Fibroblast of peridontal ligament (primary cell): Measurements from ENCODE around the gene GBE1.
A peak's percentile ranks its signal among the peaks of the same experiment; 100 is the strongest.
"Not testable (repeated sequence)": the region's sequence is repeated elsewhere in the genome, so short reads cannot be mapped to it uniquely, and the experiment has no call there.

Experiments used
- DNase-seq: peaks from one replicate; pipeline ENCODE4 v3.0.0-alpha.2; 2010; ENCODE audit errors: extremely low read depth

The GBE1 gene

DNA sequence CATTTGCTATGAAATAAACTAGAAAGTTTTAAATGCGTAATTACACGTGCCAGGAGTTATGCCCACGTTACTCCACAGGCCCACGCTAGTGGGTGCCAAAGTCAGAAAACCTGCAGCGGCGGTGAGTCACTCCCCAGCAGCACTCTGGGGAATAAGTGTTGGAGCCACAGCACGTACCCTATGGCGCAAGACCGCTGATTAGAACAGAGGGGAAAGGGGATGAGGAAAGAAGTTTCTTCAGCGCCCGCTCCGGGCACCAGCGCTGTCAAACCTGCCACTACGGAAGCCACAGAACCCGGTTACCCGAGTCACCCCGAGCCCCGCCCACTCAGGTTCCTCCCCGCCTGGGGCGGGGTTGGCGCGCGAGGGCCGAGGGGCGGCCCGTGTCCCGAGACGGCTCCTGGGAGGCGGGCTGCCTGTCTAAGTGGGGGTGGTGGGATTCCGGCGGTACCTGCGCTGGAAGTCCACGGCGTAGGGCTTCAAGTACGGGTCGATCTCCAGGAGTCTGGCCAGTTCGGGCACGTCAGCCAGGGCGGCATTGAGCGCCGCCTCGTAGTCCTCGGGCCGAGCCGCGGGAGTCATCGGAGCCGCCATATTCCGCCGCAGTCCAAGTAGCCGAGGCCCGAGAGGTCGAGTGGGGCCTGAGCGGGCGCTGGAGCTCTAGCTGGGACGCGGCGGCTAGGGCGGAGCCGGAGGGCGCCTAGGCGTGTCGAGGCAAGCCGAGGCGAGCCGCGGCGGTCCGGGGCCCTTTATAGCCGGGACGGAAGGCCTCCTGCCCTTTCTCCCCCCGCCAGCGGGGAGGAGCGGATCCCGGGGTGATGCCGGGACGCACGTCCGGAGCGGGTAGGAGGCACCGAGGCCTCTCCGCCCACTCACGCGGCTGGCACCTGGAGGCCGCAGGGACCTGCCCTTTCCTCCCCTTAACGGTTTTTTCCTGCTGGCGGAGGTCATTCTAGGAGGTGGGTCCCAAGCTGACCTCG lies at the start of gene GBE1:
Gene GBE1, minus strand, starts transcription at position 722 of the 980 bp plus-strand sequence. Its CDS starts 128 bp downstream, at position 594.
- peak; percentile 96 for DNase-seq

DNA sequence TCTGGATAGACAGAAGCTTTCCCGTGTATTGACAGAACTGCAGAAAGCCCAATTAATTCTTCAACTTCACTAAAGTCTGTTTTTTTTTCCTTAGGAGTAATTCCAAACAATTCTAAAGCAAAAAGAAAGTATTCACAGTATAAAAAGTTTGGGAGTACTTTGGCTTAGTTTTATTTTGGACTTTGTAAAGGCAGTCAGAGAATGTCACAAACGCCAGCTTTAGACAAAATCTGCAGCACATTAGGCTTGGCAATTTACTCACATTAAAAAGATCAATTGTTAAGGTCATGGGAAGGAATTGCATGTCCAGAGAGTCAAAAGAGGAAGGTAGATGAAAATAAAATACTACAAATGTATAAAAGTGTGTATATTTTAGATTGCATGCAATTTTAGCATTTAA lies 47.5 kb upstream of the GBE1 start:
- DNase-seq, result no peak

DNA sequence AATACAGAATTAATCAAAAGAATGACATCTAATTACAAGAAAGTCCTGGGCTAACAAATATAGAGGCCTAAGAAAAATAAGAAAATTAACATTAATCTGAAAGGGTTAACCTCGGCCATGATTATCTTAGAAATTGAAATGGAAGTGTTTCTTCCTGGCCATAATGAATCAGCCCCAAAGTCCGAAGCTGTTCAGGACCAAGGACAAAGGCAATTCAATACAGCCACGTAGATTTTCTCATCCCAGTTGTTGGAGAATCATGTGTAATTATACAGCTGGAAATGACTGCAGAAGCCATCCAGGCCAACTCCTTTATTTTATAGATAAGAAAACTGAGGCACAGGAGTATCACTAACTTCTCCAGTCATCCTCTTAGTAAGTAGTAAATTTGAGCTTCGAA lies 38.0 kb upstream of the GBE1 start:
- DNase-seq, result peak; percentile 13

DNA sequence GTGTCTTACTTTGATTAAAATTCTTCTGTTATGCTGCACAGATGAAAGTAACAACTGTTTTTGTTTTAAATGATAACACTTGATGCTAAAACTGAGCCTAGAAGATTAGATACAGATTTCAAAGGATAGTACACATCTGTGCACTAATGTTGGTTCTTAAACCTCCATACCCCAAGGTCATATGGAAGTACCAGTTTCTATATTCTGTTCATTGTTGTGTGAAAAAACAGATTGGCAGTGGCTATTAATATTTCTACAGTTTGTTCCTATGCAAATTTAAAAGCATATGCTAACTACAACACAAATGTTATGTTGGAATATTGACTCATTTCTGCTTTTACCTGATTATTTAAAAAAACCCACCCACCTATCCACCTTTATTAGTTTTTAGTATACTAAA lies 32.0 kb upstream of the GBE1 start:
- no peak for DNase-seq

DNA sequence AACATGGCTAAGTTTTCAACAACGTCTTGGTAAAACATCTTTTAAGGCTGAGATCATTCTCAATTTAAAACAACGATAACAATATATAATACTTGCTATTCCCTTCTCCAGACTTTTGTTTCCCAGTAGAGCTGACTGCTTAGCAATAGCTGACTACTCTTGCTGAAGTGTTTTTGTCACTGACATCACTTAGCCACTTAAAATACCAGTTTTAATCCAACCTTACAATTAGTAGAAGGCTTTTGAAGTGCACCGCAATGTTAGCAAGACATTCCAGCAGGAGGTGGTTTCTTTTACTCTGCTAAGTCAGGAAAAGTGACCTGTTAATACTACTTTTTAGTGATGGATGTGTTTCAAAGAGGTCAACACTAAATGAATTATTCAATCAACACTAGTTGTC lies 28.7 kb upstream of the GBE1 start:
- no peak for DNase-seq

DNA sequence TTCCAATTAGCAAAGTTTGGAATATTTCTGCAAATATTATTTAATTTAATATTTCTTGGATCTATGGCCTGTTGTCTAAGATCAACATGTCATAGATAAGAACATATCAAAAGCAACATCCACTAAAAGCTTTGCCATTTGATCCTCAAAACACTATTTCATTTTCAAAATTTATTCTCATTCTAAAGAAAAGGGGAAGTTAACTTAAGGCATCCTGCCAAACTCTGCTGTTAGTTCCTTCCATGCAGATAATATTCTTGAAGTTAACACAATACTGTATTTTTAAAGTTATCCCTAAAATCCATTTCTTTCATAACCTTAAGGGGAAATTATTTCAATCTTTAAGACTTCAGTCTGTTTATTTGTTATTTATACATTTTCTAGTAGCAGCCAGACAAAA lies 28.2 kb upstream of the GBE1 start:
- DNase-seq, result no peak

DNA sequence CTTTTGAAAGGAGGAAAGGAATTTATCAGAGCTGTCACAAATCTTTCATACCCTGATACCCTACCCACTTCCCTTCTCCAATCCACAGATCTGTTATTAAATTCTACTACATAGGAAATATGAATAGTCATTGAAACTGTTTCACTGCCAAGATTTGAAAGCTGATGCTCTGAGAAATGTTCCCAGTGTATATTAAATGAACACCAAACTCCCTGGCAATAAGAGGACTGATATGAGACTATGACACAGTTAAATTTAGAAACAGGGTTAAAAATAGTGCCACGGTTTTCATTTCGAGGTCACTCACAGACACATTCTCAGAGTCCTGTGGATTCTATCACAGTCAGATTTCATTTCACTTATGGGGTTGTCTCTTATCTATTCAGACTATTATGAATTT lies 27.2 kb upstream of the GBE1 start:
- DNase-seq, result peak; percentile 28

DNA sequence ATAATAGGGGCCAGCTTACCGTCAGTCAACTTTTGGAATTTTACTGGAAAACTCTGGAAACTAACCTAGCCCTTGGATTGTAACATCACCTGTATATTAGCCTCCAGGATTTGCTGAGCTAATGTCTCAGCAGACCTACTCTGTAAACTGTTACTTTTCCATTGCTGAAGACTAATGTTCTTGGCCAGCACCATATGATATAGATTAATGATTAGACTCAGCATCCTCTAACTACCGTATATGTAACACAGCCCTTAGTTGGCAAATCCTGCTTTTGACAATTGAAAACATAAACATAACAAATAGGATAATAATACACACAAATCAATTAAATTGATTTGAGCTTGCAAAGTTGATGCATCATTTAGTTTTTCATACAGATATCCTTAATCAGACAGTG lies 26.6 kb upstream of the GBE1 start:
- no peak for DNase-seq

DNA sequence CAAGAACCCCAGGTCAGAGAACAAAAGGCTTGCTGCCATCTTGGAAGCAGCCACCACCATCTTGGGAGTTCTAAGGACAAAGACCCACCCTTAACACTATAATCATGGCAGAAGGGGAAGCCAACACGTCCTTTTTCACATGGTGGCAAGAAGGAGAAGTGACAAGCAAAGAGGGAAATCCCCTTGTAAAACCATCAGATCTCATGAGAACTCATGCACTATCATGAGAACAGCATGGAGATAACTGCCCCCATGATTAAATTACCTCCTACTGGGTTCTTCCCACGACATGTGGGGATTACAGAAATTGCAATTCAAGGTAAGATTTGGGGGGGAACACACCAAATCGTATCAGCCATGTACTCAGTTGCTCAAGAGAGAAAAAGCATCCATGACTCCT lies 21.1 kb upstream of the GBE1 start:
- no peak for DNase-seq

DNA sequence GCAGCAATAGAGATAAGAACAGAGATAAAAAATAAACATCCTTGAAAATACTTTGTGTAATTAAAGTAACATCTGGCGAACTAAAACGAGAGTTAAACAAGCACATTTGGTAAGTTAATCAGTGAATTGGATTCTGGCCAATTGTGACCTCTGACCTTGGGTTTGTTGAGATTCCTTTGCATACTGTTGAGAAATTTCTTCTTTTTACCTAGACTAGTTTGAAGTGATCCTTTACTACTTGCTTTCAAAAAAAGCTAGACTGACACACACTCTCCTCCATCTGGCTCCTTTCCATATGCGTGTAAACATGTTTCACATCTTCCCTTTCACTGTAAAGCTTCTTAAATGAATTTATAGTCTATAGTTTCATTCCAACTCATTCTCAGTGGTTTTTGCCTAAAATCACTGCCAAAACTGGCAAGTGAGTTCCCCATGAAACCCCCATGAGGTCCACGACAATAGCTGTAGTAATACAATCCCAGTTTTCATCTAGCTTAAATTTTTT lies 17.3 kb upstream of the GBE1 start:
- DNase-seq, result peak; percentile 84

DNA sequence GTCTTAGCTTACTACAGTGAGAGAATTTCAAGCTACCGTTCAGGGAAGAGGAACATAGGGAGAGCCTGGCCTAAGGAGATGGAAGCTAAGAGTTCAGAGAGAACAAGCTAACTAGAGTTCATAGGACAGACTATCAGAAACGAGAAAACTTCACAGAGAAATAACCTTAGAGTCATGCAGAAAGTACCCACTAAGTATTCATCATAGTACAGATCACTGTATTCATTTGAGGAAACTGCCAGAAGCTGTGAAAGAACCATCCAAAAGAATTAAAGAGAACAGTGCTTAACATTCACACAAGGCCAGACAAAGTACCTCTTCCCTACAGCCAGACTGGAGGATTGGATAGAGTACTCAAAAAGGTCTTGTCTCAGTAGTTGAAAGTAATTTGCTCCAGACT lies 15.2 kb upstream of the GBE1 start:
- no peak for DNase-seq

DNA sequence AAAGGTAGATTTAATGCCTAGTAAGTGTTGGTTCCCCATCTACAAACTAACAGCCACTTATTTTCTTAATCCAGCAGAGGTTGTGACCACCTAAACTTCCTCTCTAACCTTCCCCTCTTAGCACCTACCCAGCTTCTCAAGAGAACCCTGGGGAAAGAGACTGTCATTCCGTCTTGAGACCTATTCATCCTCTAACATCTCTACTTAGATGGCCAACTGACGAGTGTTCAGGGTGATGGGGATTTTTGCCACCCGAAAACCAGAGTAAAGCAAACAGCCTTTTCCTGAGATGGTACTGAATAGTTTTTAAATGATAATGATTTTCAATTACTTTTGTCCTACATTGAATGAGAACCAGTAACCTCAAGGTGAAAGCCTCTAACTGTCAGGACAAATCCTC lies 9.3 kb upstream of the GBE1 start:
- no peak for DNase-seq

DNA sequence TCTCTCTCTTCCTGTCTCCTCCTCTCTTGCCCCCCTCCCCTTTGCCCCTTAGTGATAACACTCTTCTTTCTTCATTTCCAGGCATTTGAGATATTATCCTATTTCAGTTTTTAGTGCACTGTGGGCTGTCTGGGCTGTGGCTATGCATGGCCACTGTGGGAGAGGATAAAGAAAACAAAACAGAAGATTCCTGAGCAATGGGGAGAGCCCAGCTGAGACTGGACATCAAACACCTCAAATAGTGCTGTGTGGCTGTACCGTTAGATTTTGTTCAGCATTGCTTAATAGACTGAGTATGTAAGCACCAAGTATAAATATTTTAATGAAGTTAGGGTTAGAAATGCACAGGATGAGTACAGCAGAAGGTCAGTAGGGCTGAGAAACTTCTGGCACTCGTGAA lies 7.9 kb upstream of the GBE1 start:
- no peak for DNase-seq

DNA sequence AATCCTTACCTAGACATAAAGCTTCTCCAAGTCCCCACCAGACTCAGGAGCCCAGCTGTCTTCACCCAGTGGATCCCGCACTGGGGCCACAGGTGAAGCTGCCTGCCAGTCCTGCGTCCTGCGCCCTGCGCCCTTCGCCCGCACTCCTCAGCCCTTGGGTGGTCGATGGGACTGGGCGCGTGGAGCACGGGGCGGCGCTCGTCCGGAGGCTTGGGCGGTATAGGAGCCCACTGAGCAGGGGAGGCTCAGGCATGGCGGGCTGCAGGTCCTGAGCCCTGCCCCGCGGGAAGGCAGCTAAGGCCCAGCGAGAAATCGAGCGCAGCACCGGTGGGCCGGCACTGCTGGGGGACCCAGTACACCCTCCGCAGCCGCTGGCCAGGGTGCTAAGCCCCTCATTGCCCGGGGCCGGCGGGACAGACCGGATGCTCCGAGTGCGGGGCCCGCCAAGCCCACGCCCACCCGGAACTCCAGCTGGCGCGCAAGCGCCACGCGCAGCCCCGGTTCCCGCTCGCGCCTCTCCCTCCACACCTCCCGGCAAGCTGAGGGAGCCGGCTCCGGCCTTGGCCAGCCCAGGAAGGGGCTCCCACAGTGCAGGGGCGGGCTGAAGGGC lies 5.9 kb upstream of the GBE1 start:
- not testable (repeated sequence) for DNase-seq

DNA sequence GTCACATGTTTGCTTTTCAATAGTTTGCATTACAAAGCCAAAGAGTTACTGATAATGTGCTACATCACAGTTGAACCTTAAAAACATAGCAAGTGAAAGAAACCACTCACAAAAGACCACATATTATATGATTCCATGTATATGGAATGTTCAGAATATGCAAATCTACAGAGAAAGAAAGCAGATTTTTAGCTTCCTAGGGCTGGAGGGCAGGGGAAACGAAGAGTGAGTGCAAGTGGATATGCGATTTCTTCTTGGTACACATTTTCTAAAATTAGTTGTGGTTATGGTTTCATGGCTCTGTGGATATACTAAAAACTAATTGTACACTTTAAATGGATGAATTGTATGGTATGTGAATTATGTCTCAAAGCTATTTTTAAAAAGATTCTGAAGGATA lies 4.0 kb upstream of the GBE1 start:
- DNase-seq, result peak; percentile 49

DNA sequence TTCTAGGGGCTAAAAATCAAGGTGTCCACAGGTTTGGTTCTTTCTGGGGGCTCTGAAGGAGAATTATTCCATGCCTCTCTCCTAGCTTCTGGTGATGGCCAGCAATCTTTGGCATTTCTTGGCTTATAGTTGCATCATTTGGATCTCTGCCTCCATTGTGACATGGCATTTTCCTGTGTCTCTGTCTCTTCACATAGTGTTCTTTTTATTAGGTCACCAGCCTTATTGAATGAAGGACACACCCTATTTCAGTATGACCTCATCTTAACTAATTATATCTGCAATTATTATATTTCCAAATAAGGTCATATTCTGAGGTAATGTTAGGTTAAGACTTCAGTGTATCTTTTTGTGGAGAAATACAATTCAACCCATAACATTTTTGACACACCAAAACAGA lies 3.2 kb upstream of the GBE1 start:
- peak; percentile 44 for DNase-seq

DNA sequence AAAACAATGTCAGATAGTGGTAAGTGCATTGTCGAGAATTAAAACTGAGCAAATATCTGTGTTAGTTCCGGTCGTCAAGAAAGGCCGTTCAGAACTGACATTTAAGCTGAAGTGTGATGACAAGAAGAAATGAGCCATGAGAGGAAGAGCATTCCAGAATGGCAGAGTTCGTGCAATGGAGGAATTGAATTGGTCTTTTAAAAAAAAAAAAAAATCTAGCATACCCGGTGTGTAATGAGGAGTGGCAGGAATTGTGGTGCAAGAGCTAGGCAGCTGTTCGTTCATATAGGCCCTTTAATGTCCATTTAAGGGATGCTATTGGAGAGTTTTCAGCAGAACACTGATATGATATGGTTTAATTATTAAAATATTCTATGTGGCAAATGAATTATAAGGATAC lies 2.6 kb upstream of the GBE1 start:
- no peak for DNase-seq

DNA sequence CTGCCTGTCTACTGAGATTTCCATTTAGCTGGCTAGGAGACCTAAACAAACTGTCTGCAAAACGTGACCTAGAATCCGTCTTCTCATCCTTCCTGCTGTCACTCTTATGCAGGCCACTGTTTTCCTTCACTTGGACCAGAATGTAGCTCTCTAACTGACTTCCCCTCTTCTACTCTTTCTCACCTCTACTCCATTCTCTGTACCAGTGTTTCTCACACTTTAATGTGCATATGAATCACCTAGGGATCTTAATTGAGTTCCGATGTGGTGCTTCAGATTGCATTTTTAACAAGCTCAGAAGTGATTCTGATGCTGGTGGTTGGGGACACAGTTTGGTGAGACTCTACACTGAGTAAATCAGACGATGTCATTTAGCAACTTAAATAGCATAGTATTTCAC lies 1.6 kb upstream of the GBE1 start:
- DNase-seq, result no peak

DNA sequence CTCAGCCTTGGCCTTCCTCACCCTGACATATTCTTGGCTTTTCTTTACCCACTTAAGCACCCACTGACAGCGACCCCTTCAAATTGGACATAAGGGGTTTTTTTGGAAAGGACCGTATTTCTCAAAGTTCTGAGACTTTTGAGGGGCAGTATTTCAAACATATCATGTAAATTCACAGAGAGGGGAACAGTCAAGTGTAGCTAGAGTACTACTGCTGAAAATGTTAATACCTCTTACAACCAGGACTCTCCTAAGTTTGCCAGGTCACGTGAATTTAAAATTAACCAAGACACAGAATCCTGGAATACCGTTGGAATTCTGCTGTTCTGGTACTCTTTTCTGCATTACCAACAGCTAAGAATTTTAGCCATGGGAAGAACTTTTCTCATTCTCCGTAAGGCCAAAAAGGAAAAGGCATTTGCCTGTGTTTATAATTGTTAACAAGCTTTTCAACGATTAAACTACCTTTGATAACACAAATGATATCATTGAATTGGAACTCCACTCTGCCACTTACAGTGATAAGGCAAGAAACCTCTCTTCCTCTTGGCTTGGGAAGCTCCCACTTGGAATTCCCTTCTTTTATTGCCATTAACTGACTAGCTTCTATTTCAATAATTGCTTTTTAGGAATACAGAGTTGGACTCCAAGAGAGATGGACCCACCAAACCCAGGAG lies 597 bp upstream of the GBE1 start:
- DNase-seq, result peak; percentile 53

DNA sequence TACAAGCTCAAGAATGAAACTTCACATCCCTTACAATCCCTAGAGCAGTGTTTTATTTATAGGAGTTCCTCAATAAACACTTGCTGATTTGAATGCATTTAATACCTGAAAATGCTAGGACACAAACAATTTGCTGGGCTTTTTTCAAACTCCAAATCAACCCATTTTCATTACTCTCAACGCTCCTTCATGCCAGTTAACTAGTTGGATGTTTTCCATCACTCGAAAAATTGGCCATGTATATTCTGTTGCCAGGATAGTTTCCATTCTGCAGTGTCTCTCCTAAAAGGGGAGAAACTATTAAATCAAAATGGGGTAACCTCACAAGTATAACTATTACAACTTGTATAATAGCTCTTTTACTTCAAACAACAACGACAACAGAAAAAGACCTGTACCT lies 1.2 kb downstream of the GBE1 start:
- peak; percentile 37 for DNase-seq

DNA sequence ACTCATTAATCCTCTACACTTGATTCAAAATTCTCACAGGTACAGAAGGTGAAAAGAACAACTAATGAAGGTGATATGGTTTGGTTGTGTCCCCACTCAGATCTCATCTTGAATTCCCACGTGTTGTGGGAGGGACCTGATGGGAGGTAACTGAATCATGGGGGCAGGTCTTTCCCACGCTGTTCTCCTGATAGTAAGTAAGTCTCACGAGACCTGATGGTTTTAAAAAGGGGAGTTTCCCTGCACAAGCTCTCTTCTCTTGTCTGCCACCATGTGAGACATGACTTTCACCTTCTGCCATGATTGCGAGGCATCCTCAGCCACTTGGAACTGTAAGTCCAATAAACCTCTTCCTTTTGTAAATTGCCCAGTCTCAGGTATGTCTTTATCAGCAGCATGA lies 2.7 kb downstream of the GBE1 start:
- not testable (repeated sequence) for DNase-seq

DNA sequence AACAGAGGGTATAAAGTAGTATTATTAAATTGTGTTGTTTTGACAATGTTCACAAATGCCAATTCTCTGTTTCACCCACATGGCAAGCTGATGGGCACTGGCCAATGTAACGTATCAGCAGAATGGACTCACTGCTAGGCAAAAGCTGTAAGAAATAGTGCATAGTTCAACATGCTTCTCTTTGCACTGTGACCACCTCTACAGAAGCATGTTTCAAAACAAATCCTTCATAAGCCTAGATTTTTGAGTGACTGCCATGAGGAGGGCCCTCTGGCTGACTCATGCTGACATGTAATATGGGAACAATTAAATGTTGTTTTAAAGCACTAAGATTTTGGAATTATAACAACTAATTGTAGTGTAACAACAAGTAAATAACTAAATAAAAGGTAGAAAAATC lies 3.2 kb downstream of the GBE1 start:
- peak; percentile 88 for DNase-seq
